B cell (primary cell): Measurements from ENCODE around the gene MAN1A2. TPM values are rescaled to one million over a fixed set of nuclear protein-coding genes. Genes with fewer than 3 reads are reported as not detected.

Experiments used
- ATAC-seq: fragments of 200-7000 bp; cut with Tn5 transposase; one replicate; pipeline ENCODE4 v1.10.0; 2021; ENCODE audit warnings: low read depth, mild to moderate bottlenecking, moderate number of reproducible peaks, moderate library complexity
- CTCF ChIA-PET: fragments of 350-600 bp; sonication (Branson Sonifier 250); formaldehyde crosslinking; loops from one replicate; lab custom pipeline; 2021; ENCODE audit warnings: antibody characterized with exemption, inconsistent platforms; lab: Charles Lee
- POLR2A ChIA-PET: fragments of 350-600 bp; sonication (Branson Sonifier 250); formaldehyde crosslinking; loops from one replicate; lab custom pipeline; 2021; ENCODE audit warnings: antibody characterized with exemption; lab: Charles Lee
- DNase-seq: peaks from one replicate; pipeline ENCODE4 v3.0.0; 2013
- H2AFZ ChIP-seq: 2 replicates; pipeline ENCODE4 v1.6.1; 2012; ENCODE audit warnings: mild to moderate bottlenecking, low read depth, low read length; ENCODE audit not compliant: insufficient read depth, poor library complexity, severe bottlenecking
- H3K27ac ChIP-seq, 2 donors: 1 replicate in 1 of 2; 2 replicates in 1 of 2; pipeline ENCODE4 v1.5.1; 2012 to 2013; ENCODE audit warnings: low read length in 2 of 2, mild to moderate bottlenecking in 2 of 2, moderate library complexity in 1 of 2
- H3K27me3 ChIP-seq, 4 experiments: fragments of 200-600 bp in 1 of 4; sonication (generic) in 1 of 4; replicated peaks in 1 of 4; 1 replicate in 2 of 4; 2 replicates in 2 of 4; pipeline versions ENCODE4 v1.6.1 to v1.7.0; 2013 to 2016; ENCODE audit warnings: low read length in 3 of 4, mild to moderate bottlenecking in 2 of 4, mixed read lengths in 1 of 4, moderate library complexity in 1 of 4; ENCODE audit not compliant: insufficient read depth in 4 of 4, control insufficient read depth in 3 of 4; ENCODE audit errors: control extremely low read depth in 1 of 4
- H3K36me3 ChIP-seq, 2 experiments: replicated peaks in 1 of 2; 1 replicate in 1 of 2; 2 replicates in 1 of 2; pipeline versions ENCODE4 v1.6.1 to v1.7.1; 2013; ENCODE audit warnings: low read length in 1 of 2; ENCODE audit not compliant: insufficient read depth in 2 of 2, control insufficient read depth in 1 of 2; ENCODE audit errors: control extremely low read depth in 1 of 2, extremely low read depth in 1 of 2
- H3K4me1 ChIP-seq, 2 donors: fragments of 200-600 bp in 1 of 2; sonication (generic) in 1 of 2; 1 replicate in 1 of 2; 2 replicates in 1 of 2; pipeline versions ENCODE4 v1.5.1 to v1.6.1; 2013 to 2017; ENCODE audit warnings: low read length in 2 of 2; ENCODE audit not compliant: control insufficient read depth in 2 of 2, insufficient read depth in 2 of 2
- H3K4me2 ChIP-seq: replicated peaks from 2 replicates; pipeline ENCODE3; 2012; ENCODE audit warnings: mild to moderate bottlenecking, low read depth, low read length; ENCODE audit not compliant: poor library complexity, severe bottlenecking
- H3K4me3 ChIP-seq, 5 experiments: fragments of 200-600 bp in 1 of 5; sonication (generic) in 1 of 5; 1 replicate in 3 of 5; 2 replicates in 2 of 5; pipeline versions ENCODE4 v1.5.1 to v1.7.0; 2011 to 2016; ENCODE audit warnings: low read length in 4 of 5, mild to moderate bottlenecking in 4 of 5, low read depth in 2 of 5, control low read depth in 1 of 5, moderate library complexity in 1 of 5; ENCODE audit not compliant: insufficient read depth in 1 of 5; ENCODE audit errors: control extremely low read depth in 1 of 5, extremely low read depth in 1 of 5
- H3K79me2 ChIP-seq: fragments of 200-600 bp; sonication (generic); one replicate; pipeline ENCODE4 v1.6.0; 2016; ENCODE audit warnings: low read length; ENCODE audit not compliant: control insufficient read depth, insufficient read depth
- H3K9ac ChIP-seq: fragments of 200-600 bp; sonication (generic); 2 replicates; pipeline ENCODE4 v1.6.1; 2017; ENCODE audit warnings: mild to moderate bottlenecking, low read length, moderate library complexity
- H3K9me3 ChIP-seq, 3 donors: one replicate each; pipeline versions ENCODE4 v1.6.1 to v1.7.1; 2013; ENCODE audit warnings: low read length in 2 of 3; ENCODE audit not compliant: control insufficient read depth in 2 of 3, insufficient read depth in 1 of 3; ENCODE audit errors: control extremely low read depth in 1 of 3
- H4K20me1 ChIP-seq: 2 replicates; pipeline ENCODE4 v1.6.0; 2012; ENCODE audit warnings: mild to moderate bottlenecking, low read length; ENCODE audit not compliant: insufficient read depth, control insufficient read depth, poor library complexity, severe bottlenecking
- H3K27ac Mint-ChIP-seq: one replicate; pipeline ENCODE4 v1.8.0; 2021; ENCODE audit warnings: mixed read lengths
- H3K27me3 Mint-ChIP-seq: one replicate; pipeline ENCODE4 v1.8.0; 2021; ENCODE audit warnings: mixed read lengths
- H3K4me1 Mint-ChIP-seq: one replicate; pipeline ENCODE4 v1.8.0; 2021; ENCODE audit warnings: mixed read lengths
- H3K4me3 Mint-ChIP-seq: one replicate; pipeline ENCODE4 v1.8.0; 2021; ENCODE audit warnings: mixed read lengths
- H3K9me3 Mint-ChIP-seq: one replicate; pipeline ENCODE4 v1.8.0; 2022; ENCODE audit warnings: mixed read lengths; ENCODE audit not compliant: insufficient read depth
- EZH2 ChIP-seq: IDR thresholded peaks from 2 replicates; pipeline ENCODE4 v1.6.1; 2012; ENCODE audit warnings: borderline replicate concordance, low read depth, mild to moderate bottlenecking, moderate library complexity, low read length; ENCODE audit not compliant: insufficient read depth, poor library complexity, severe bottlenecking
- WGBS: methylation state at CpG from one replicate; pipeline ENCODE4 v1.1.5; 2013; ENCODE audit warnings: missing lambda C conversion rate; ENCODE audit not compliant: insufficient coverage; 5-methylcytosine and 5-hydroxymethylcytosine counted together
- intact Hi-C: fragments of 100-400 bp; cut with micrococcal nuclease; formaldehyde crosslinking; loops from one replicate; pipeline ENCODE4 v1.10.0; 2022
- polyA plus RNA-seq: library from polyadenylated mRNA; depleted of rRNA; stranded (reverse); fragments of >200 nt; gene quantifications from 2 replicates; pipeline ENCODE4 v1.2.3, GENCODE V29; 2012
- total RNA-seq, 2 donors: library from RNA; stranded (reverse); fragments of 120-200 nt in 1 of 2; gene quantifications; 1 replicate in 1 of 2; 2 replicates in 1 of 2; pipeline versions ENCODE4 v1.2.3 to v1.2.4, GENCODE V29; 2013 to 2022
- TF ChIP-seq, protein P1 (sequence below): fragments of 200-600 bp; IDR thresholded peaks from one replicate; pipeline ENCODE4 v1.8.0; 2022; ENCODE audit warnings: antibody characterized with exemption, mild to moderate bottlenecking

The MAN1A2 gene
- total and polyA plus RNA-seq, 2 donors (not counting 1 experiment from before 2014, with no cell fraction given) = 4.6 to 55.6 TPM

GRCh38 chr1:117493906-117494305 lies 126.7 kb downstream of the MAN1A2 start:
- Mint-ChIP-seq H3K4me1 (no peaks in the 10 kb centered on the region), H3K9me3 (no peaks in the 10 kb centered on the region), H3K27ac (no peak overlapping the region), H3K4me3 (no peak overlapping the region), H3K27me3 (no peaks in the 10 kb centered on the region)
- ChIA-PET CTCF (no interaction called here), POLR2A (no interaction called here)
- peaks cover 1 to 3% of the 10 kb centered on the region in 2 experiments for H3K36me3 ChIP-seq
- no peak for DNase-seq
- H3K4me3 ChIP-seq = no peak overlapping the region
- H2AFZ ChIP-seq = no peak overlapping the region
- H3K4me2 ChIP-seq = no peak overlapping the region
- no peaks in the 10 kb centered on the region for H3K9me3 ChIP-seq
- H3K4me1 ChIP-seq = no peaks in the 10 kb centered on the region
- H3K9ac ChIP-seq = no peak overlapping the region
- intact Hi-C loops = no loop called here
- WGBS = no CpG with 5 or more reads among the region's 2 CpGs
- ATAC-seq = no peak
- TF ChIP-seq, protein P1, sequence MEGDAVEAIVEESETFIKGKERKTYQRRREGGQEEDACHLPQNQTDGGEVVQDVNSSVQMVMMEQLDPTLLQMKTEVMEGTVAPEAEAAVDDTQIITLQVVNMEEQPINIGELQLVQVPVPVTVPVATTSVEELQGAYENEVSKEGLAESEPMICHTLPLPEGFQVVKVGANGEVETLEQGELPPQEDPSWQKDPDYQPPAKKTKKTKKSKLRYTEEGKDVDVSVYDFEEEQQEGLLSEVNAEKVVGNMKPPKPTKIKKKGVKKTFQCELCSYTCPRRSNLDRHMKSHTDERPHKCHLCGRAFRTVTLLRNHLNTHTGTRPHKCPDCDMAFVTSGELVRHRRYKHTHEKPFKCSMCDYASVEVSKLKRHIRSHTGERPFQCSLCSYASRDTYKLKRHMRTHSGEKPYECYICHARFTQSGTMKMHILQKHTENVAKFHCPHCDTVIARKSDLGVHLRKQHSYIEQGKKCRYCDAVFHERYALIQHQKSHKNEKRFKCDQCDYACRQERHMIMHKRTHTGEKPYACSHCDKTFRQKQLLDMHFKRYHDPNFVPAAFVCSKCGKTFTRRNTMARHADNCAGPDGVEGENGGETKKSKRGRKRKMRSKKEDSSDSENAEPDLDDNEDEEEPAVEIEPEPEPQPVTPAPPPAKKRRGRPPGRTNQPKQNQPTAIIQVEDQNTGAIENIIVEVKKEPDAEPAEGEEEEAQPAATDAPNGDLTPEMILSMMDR = no peak
- no peak for TF ChIP-seq EZH2
- H3K27ac ChIP-seq = no peak overlapping the region
- H4K20me1 ChIP-seq = no peaks in the 10 kb centered on the region
- H3K79me2 ChIP-seq = no peaks in the 10 kb centered on the region
- no peaks in the 10 kb centered on the region for H3K27me3 ChIP-seq

GRCh38 chr1:117495068-117495467 lies 127.8 kb downstream of the MAN1A2 start:
- Histone ChIP-seq H3K4me1 (no peaks in the 10 kb centered on the region), H3K9me3 (no peaks in the 10 kb centered on the region), H3K36me3 (peaks cover 5 to 10% of the 10 kb centered on the region in 2 experiments), H3K4me3 (no peak overlapping the region), H3K27me3 (no peaks in the 10 kb centered on the region), H3K9ac (no peak overlapping the region), H2AFZ (no peak overlapping the region), H3K4me2 (no peak overlapping the region), H3K27ac (no peak overlapping the region), H4K20me1 (no peaks in the 10 kb centered on the region), H3K79me2 (no peaks in the 10 kb centered on the region)
- CTCF ChIA-PET = no interaction called here
- POLR2A ChIA-PET = no interaction called here
- H3K4me1 Mint-ChIP-seq = no peaks in the 10 kb centered on the region
- TF ChIP-seq, protein P1 = no peak
- TF ChIP-seq EZH2 = no peak
- intact Hi-C loops = no loop called here
- H3K27me3 Mint-ChIP-seq = no peaks in the 10 kb centered on the region
- DNase-seq (no peak), ATAC-seq (no peak)
- H3K9me3 Mint-ChIP-seq = no peaks in the 10 kb centered on the region
- no CpG with 5 or more reads among the region's 1 CpG for WGBS
- H3K4me3 Mint-ChIP-seq = no peak overlapping the region
- H3K27ac Mint-ChIP-seq = no peak overlapping the region
